Measurements from ENCODE around the gene KIAA0825.

Gene KIAA0825
- long read RNA-seq, donor 1, partial matches to known transcripts, result 0 of 3 reads
- long read RNA-seq, donor 1, other reads (novel, unspliced or antisense), result 0 of 3 reads
- long read RNA-seq, donor 2, result 0 reads
- long read RNA-seq, donor 3, result 0 reads
- long read RNA-seq, donor 4, transcript KIAA0825-201 (5 exons, 2,262 nt), result major isoform, 5 of 5 reads
- long read RNA-seq, donor 4, partial matches to known transcripts, result 0 of 5 reads
- long read RNA-seq, donor 4, other reads (novel, unspliced or antisense), result 0 of 5 reads
- long read RNA-seq, donor 5, partial matches to known transcripts, result 16 of 22 reads
- long read RNA-seq, donor 5, other reads (novel, unspliced or antisense), result 5 of 22 reads
- long read RNA-seq, donor 6, partial matches to known transcripts, result 0 of 2 reads
- long read RNA-seq, donor 6, other reads (novel, unspliced or antisense), result 0 of 2 reads
- long read RNA-seq, donor 7, partial matches to known transcripts, result 17 of 17 reads
- long read RNA-seq, donor 7, other reads (novel, unspliced or antisense), result 0 of 17 reads
- long read RNA-seq, donor 8, partial matches to known transcripts, result 0 of 1 reads
- long read RNA-seq, donor 8, other reads (novel, unspliced or antisense), result 0 of 1 reads

GRCh38 chr5:94618493-94619328 lies at the start of gene KIAA0825, which contains the start of gene SLF1:
Gene KIAA0825, minus strand, starts transcription at chr5:94618604. Its CDS starts 81,478 bp downstream, at chr5:94537126.
Gene SLF1, plus strand, starts transcription at chr5:94618669. Its CDS starts 10,142 bp downstream, at chr5:94628811.
- DNase-seq, result peak; percentile 94

DNA sequence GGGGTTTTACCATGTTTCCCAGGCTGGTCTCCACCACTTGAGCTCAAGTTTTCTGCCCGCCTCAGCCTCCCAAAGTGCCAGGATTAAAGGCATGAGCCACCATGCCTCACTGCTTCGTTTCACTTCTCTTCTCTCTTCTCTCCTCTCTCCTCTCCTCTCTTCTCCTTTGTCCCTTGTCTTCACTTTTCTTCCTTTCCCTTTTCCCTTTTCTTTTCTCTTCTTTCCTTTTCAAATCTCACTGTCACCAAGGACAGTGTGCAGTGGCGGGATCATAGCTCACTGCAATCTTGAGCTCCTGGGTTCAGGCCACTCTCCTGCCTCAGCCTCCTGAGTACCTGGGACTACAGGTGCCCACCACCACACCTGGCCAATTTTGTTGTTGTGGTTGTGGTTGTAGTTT lies 49.5 kb upstream of the KIAA0825 start:
- no peak for DNase-seq

- DNase-seq, result no peak
These were observed 42.7 kb upstream of the KIAA0825 start for GRCh38 chr5:94661086-94661485.

- no peak for DNase-seq
These were observed 42.1 kb upstream of the KIAA0825 start for GRCh38 chr5:94660506-94660905.

DNA sequence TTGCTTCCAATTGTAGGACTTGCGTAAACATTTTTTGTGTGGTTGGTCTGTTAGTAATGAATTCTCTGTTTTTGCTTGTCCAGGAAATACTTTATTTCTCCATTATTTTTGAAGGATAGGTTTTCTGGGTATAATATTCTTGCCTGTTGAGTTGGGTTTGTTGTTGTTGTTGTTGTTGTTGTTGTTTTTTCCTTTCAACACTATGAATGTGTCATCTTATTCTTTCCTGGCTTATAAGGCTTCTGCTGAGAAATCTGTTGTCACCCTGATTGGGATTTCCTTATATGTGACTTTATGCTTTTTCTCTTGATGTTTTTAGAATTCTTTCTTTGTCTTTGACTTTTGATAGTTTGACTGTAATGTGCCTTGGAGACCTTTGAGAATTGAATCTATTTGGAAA lies 39.9 kb upstream of the KIAA0825 start:
- DNase-seq, result no peak

- DNase-seq, result no peak
These were observed 31.5 kb upstream of the KIAA0825 start for GRCh38 chr5:94649874-94650273.

GRCh38 chr5:94646758-94647157 lies 28.4 kb upstream of the KIAA0825 start:
- no peak for DNase-seq

GRCh38 chr5:94645053-94645452 lies 26.6 kb upstream of the KIAA0825 start:
- no peak for DNase-seq

DNA sequence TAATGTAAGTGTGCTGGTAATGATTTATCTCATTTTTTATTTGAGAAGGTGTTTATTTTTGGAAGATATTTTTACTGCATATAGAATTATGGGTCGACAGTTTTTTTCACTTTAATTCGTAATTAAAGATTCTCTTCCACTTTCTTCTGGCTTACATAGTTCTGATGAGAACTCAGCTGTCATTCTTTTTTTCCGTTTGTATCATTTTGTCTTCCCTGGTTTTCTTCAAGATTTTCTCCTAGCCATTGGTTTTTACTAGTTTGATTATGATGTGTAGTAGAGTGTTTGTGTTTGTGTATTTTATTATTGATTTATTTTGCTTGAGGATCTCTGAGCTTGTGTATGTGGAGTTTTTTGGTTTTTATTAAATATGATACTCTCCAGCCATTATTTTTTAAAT lies 21.8 kb upstream of the KIAA0825 start:
- DNase-seq, result no peak

DNA sequence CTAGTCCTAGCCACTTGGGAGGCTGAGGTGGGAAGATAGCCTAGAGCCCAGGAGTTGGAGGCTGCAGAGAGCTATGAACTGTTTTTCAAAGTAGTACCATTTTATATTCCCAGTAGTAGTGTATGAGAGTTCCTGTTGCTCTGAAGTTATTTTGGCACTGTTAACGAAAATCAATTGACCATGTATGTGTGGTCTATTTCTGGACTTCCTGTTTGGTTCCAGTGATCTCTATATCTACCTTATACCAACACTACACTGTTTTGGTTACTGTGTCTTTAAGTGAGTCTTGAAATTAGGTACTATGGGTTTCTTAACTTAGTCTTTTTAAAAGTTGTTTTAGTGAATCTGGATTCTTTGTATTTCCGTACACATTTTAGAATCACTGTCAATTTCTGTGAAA lies 13.6 kb upstream of the KIAA0825 start:
- no peak for DNase-seq

GRCh38 chr5:94627191-94627590 lies 8.8 kb upstream of the KIAA0825 start:
- DNase-seq, result no peak

DNA sequence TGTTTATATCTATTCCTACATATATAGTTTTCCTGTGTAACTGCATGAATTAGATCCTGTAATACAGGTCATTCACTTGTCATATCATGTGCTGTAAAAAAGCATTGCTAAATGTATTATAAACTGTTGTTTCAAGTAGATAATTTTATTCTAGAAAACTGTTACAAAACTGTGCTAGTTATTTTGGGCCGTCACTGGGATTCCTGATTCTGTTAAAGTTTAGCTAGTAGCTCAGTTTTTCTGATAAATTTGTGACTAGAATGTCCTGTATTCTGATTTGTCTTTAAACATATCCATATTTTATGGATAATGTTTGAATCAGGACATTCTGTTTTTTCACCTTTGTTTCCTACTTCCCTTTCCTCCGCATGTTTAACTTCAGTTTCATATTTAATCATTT lies 5.5 kb upstream of the KIAA0825 start:
- DNase-seq, result no peak

DNA sequence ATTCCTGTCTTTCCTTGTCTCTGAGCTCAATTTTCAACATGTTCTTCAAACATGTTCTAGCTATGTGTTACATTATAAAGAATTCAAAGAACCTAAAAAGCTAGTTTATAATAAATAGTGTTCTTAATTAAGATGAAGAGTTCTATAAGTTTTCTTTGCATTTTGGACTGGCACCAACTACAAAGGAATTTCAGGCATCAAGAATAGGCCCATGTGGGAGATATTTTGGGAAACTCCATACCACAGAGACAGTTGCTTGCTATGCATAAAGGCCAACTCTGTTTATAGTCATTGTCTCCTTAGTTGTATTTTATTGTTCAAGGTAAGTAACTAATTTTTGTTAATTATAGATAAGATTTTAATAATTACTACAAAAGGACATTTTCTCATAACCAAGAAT lies 4.6 kb upstream of the KIAA0825 start:
- DNase-seq, result no peak

DNA sequence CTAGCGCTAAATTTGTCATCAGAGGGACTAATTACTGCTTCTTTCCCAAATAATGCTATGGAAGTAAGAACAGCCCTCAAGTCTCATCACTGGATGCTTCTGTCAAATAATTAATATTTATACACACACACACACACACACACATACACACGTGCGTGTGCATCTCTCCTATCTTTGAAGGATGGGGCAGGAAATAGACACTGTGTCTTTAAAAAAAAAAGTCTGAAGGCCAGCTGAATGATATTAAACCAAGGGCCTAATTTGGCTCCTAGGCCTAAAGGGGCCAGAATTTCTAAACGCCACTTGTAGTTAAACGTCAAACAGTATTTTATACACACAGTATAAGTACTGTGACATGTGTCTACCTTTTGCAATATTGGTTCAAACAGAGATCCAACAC lies 3.4 kb upstream of the KIAA0825 start:
- DNase-seq, result no peak

GRCh38 chr5:94620256-94620655 lies 1.9 kb upstream of the KIAA0825 start:
- no peak for DNase-seq

- DNase-seq, result peak; percentile 83
These were observed 343 bp downstream of the KIAA0825 start for GRCh38 chr5:94618029-94618492.

DNA sequence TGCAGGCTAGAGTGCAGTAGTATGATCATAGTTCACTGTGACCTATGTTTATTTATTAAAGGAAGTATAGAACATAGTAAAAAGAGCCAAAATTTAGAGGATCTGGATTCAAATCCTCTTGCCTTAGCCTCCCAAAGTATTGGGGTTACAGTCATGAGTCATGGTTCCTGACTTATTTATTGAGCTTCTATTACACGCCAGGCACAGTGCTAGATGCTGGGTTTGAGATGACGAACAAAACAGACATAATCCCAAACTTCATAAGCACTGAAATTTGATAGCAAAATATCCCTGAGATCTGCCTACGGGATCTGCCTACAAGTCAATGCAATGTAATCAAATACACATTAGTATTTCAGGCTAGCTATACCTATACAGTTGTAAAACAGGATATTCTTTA lies 2.5 kb downstream of the KIAA0825 start:
- no peak for DNase-seq

DNA sequence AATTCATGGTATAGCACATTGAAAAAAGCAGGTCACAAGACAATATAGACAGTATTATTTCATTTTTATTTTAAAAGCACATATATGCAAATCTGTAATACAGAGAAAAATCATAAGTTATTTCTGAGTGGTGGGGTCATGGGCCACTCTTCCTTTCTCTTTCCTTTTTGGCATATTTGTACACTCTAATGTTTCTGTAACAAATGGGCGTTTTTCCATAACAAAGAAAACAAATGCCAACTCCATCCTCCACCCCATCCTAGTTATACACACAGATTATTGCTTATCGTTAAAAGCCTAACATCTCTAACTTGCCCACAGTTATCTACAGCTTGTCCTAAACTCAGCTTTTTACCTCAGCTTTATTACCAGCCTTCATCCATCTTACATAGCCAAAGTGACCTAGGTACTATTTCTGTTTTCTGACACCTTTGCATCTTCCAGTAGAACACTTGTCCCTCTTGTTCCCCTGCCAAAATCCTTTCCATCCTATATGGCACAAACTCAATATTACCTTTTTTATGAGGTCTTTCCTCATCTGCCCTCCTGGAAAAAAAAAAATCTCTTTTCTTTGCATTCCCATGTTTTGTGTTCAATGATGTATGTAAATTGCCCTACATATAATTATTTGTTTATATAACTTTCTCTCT lies 4.1 kb downstream of the KIAA0825 start:
- no peak for DNase-seq

- DNase-seq, result no peak
These were observed 4.8 kb downstream of the KIAA0825 start for GRCh38 chr5:94613583-94613982.

- no peak for DNase-seq
These were observed 23.0 kb downstream of the KIAA0825 start for GRCh38 chr5:94595281-94595840.

GRCh38 chr5:94577466-94578245 lies 40.7 kb downstream of the KIAA0825 start:
- DNase-seq, result no peak

Measured in right kidney (tissue), 9 donors.